HG02852 (cell line): ENCODE data around the gene MTMR1.

Experiments used
- ATAC-seq: cut with Tn5 transposase; IDR thresholded peaks from one replicate; pipeline ENCODE4 v1.9.1; 2021; ENCODE audit warnings: mild to moderate bottlenecking, moderate library complexity; ENCODE audit not compliant: unreplicated experiment

MTMR1 gene

DNA sequence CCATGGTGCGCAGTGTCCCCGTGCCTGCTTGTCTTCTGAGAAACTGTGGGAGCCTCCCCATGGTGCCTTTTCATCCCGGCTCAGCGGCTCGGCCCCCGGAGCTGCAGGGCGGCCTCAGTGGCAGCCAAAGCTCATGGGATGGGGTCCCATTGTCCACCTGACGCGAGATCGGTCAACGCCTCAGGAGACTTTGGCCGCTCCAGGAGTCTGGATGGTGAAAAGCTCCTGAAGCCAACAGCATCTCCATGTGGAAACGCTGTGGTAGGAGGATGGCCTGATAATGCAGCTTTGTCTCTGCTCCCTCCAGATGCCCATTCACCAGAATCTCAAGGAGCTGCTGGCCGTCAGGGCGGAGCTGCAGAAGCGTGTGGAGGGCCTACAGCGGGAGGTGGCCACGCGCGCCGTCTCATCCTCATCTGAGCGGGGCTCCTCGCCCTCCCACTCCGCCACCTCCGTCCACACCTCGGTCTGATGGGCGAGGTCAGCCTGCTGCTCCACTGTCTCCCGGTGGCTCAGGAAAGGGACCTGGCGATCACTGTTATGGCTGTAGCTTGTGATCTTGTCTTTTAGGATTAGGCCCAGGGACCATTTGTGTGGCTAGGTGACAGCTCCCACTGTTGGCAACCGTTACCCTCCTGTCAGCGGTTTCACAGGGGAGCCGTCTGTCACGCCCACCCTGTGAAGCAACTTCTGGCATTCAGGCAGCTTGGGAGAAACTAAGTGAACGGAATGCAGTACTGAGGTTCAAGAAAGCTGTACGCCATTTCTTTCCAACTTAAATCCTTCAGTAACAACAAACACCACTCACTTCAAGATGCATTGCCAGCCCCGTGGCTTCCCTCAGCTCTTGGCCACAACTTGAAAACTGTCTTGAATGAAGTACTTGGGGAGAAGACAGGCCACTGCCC lies 69.3 kb downstream of the MTMR1 start:
- no peak for ATAC-seq

DNA sequence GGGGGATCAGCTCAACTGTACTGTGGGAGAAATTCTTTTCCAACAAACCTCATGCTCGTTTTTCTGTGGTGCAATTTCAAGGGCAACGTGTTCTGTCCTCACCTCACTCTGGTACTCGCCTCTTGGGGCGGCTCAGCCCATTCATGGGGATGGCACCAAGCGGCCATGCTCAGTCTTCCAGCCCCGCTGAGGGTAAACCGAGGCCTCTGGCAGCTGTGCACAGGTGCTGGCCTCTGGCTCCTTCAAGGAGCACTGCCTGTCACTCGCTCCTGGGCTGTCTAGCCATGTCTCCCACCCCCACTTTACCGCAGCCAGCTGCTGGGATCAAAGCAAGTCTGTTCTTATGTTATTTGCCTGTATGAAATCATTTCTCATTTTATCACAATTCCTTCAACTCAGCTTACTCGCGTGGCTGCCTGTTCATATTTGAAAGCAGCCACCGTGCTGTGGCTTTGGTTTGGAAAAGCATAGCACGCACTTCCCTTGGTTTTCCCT lies 70.2 kb downstream of the MTMR1 start:
- ATAC-seq = no peak

GRCh38 chrX:150763810-150764209 lies 70.6 kb downstream of the MTMR1 start:
- ATAC-seq = no peak

GRCh38 chrX:150765237-150765636 lies 72.0 kb downstream of the MTMR1 start:
- ATAC-seq = no peak

- ATAC-seq = no peak
These were observed 72.7 kb downstream of the MTMR1 start for GRCh38 chrX:150765782-150766350.

GRCh38 chrX:150766351-150767044 lies 73.3 kb downstream of the MTMR1 start:
- ATAC-seq = no peak

GRCh38 chrX:150767045-150767395 lies 73.8 kb downstream of the MTMR1 start:
- ATAC-seq = no peak

- ATAC-seq = peak; percentile 53
These were observed 74.4 kb downstream of the MTMR1 start for GRCh38 chrX:150767475-150768131.

DNA sequence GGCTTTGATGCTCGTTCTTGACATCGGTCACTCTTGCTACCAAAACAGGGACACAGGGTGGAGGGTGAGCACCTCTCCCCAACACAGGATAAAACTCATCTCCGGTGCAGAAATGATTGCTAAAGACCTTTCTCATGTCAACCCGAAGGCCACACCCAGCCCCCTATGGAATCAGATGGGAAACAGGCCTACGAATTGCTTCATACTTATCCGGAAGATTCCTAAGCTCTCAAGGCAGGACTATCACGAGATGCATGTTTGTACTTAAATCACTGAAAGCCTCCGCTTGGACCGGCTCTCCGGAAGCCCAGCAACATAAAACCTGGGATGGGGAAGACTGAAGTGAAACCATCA lies 74.9 kb downstream of the MTMR1 start:
- no peak for ATAC-seq

- no peak for ATAC-seq
These were observed 75.5 kb downstream of the MTMR1 start for GRCh38 chrX:150768580-150769190.

DNA sequence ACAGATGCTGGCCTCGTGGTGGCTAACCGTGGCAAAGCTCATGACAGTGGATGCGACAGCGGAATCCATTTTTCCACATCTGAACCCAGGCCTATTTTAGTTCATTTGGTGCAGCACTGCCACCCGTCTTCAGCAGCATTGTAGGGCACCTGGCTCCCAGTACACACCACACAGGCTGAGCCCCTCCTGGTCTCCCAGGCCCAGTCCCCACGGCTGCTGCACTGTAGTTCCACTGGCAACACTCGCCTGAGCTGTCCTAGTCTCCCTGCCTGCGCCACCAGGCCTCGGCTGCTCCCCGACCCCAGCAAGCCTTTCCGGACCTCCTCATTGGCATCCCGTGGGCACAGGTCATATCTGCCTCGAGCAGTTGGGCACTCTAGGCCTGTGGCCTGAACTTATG lies 76.2 kb downstream of the MTMR1 start:
- ATAC-seq = no peak

DNA sequence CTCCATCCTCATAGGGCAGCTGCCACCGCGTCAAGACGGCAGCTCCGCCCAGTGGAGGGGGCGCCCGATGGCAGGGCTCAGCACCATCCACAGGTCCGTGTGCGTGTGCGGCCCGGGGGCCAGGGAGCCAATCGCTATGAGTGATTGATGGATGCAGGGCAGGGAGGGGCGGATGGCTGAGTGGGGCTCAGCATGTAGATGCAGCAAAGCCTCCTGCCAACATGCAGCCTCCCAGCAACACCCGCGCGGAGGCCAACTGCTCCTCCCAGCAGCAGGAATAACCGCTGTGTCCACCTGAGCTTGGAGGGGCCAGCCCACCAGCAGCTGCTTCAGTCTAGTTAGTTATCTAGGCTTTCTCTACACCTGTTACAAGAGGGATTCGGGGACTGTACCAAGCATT lies 77.4 kb downstream of the MTMR1 start:
- no peak for ATAC-seq

GRCh38 chrX:150771116-150771515 lies 77.9 kb downstream of the MTMR1 start:
- ATAC-seq = no peak

- peak; percentile 76 for ATAC-seq
These were observed 79.2 kb downstream of the MTMR1 start for GRCh38 chrX:150772150-150772970.

DNA sequence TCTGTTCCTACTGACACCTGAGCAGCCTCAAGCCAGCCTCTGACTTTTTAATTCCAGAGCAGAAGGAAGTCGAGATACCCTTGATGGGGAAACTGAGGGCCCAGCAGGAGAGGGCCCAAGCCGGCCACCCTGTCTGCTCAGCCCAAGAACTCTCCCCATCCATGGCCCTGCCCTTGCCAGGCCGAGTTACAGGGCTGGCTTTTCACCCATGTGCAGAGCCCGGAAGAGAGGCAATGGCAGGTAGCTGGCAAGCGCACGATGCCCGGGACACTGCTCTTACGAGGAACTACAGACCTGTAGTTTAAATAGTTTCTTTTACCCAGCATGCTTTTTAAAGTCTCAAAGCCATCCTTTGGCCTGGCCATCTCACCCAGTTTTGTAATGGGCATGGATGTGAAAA lies 79.9 kb downstream of the MTMR1 start:
- ATAC-seq = no peak

DNA sequence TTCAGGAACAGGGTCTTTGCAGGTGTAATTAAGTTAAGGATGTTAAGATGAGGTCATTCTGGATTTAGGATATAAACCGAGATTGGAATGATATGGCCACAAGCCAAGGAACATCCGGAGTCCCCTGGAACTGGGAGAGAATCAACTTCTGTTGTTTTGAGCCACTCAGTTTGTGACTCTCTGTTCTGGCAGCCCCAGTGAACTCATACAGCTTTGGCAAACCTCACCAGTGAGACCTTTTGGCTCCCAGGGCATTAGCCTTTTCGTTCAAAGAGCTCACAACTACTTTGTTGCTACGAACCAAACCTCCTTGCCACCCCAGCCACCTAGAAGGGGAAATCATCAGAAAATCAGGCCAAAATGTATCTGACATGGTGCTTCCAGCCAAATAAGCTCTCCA lies 80.4 kb downstream of the MTMR1 start:
- ATAC-seq = no peak

GRCh38 chrX:150774798-150775568 lies 81.8 kb downstream of the MTMR1 start:
- ATAC-seq = no peak

- ATAC-seq = no peak
These were observed 82.6 kb downstream of the MTMR1 start for GRCh38 chrX:150775569-150776350.
